ENCODE measurements around the gene CAMK2B.
"Not testable (repeated sequence)": the region's sequence is repeated elsewhere in the genome, so short reads cannot be mapped to it uniquely, and the experiment has no call there.

The CAMK2B gene

GRCh38 chr7:44187636-44188416, 137.6 kb downstream of the CAMK2B start:
- no peak for DNase-seq

GRCh38 chr7:44186736-44187135, 138.7 kb downstream of the CAMK2B start:
- no peak for DNase-seq

GRCh38 chr7:44185729-44186128, 139.7 kb downstream of the CAMK2B start:
- DNase-seq: no peak

- DNase-seq: no peak
These were observed 140.4 kb downstream of the CAMK2B start for GRCh38 chr7:44184873-44185446.

GRCh38 chr7:44184206-44184872, 141.1 kb downstream of the CAMK2B start:
- no peak for DNase-seq

DNA sequence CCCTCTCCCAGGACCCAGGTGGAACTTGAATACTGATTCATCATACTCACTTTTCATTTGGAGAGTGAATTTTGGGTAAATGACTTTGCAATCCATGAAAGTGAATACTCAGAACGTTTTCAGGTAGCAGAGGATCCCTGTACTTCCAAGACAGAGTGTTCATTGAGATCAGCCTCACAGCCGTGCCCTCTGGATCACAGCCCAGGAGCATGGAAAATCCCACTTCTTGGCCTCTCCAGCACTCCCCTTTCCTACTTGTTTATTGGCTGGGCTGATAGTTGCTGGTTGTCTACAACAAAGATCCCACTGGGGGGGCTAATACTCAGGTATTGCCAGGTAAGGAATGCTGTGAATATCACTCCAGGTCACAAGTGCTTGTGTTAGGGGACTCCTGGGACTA, 142.0 kb downstream of the CAMK2B start:
- no peak for DNase-seq

- DNase-seq: no peak
These were observed 142.6 kb downstream of the CAMK2B start for GRCh38 chr7:44182827-44183226.

- no peak for DNase-seq
These were observed 144.8 kb downstream of the CAMK2B start for GRCh38 chr7:44180631-44181030.

DNA sequence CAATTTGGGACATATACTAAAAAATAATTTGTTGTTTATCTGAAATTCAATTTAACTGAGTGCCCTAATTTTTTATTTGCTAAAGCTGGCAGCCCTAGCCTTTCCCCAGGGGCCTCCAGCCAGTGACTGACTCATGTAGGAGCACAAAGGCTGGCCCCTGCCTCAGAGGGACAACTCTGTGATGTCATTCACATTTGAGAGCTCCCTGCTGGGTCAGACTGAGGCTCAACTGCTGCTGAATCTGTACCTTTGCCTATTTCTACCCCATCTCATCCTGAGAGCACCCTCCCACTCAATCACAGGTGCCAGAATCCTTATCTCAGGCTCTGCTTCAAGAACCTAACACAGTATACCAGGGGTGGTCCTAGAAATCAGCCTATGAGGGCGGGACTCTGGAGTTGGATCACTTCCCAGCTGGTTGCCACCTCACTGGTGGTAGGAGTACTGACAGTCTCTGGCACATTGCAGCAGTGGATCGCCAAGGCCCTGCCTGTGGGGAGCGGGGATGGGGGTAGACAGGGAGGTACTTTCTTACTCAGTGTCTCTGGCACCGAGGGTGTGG, 147.7 kb downstream of the CAMK2B start:
- peak; percentile 34 for DNase-seq

DNA sequence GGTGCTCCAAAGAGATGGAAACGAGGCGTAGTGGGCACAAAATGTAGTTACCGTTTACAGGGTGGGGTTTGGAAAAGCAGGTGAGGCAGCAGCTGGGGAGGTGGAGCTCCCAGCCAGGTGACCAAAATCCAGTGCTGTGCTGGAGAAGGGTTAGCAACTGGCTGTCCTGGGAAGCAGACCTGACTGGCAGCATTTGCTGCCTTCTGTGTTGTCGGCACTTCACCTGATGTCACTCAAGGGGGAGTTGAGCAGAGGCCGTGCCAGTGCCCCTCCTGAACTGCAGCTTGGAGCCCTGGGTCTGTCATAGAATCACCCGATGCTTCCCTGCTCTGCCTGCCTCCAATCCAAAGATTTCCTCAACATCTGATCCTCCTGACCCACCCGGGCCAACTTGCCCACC, 148.9 kb downstream of the CAMK2B start:
- DNase-seq: no peak

GRCh38 chr7:44175730-44176129, 149.7 kb downstream of the CAMK2B start:
- DNase-seq: no peak

GRCh38 chr7:44174694-44174948, 150.8 kb downstream of the CAMK2B start:
- DNase-seq: not testable (repeated sequence)

- no peak for DNase-seq
These were observed 151.3 kb downstream of the CAMK2B start for GRCh38 chr7:44173911-44174693.

GRCh38 chr7:44172803-44173424, 152.5 kb downstream of the CAMK2B start:
- no peak for DNase-seq

- no peak for DNase-seq
These were observed 153.0 kb downstream of the CAMK2B start for GRCh38 chr7:44172352-44172751.

DNA sequence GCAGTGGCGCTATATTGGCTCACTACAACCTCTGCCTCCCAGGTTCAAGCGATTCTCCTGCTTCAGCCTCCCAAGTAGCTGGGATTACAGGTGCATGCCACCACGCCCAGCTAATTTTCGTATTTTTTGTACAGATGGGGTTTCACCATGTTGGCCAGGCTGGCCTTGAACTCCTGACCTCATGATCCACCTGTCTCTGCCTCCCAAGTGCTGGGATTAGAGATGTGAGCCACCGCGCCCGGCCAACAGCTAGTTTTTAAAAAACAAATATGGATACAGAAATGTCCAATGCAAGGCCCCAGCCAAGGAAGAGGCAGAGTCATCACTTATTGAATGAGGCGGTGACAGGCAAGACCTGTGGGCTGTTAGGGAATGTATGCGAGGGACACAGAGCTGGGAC, 153.5 kb downstream of the CAMK2B start:
- DNase-seq: not testable (repeated sequence)

DNA sequence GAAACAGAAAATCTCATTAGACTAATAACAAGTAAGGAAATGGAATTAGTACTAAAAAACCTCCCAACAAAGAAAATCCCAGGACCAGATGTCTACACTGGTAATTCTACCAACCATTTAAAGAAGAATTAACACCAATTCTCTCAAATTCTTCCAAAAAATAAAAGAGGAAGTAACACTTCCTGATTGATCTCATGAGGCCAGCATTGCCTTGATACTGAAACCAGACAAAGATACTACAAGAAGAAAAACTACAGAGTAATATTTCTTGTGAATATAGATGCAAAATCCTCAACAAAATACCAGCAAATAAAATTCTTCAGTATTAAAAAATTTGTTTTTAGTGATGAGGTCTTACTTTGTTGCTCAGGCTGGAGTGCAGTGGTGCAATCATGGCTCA, 157.5 kb downstream of the CAMK2B start:
- DNase-seq: no peak

Measured in NCI-H1694 treated with DMSO at 0.1 percent for 48 hours (cell line).